Mesothelial cell of epicardium (in vitro differentiated cells): Measurements from ENCODE around the gene OR4K13. TPM values are rescaled to one million over a fixed set of nuclear protein-coding genes. Genes with fewer than 3 reads are reported as not detected.

Source experiments
- DNase-seq, 2 experiments: peaks; one replicate each; pipeline ENCODE4 v3.0.0; 2021; ENCODE audit warnings: low spot score in 2 of 2; ENCODE audit not compliant: unreplicated experiment in 2 of 2
- H3K27ac Mint-ChIP-seq: 2 replicates; pipeline ENCODE4 v1.8.0; 2021; ENCODE audit warnings: mixed read lengths
- H3K27me3 Mint-ChIP-seq: 2 replicates; pipeline ENCODE4 v1.8.0; 2021; ENCODE audit warnings: low read depth, mixed read lengths
- H3K36me3 Mint-ChIP-seq: 2 replicates; pipeline ENCODE4 v1.8.0; 2021; ENCODE audit warnings: mixed read lengths
- H3K4me1 Mint-ChIP-seq: 2 replicates; pipeline ENCODE4 v1.8.0; 2021; ENCODE audit warnings: mixed read lengths
- H3K4me3 Mint-ChIP-seq: 2 replicates; pipeline ENCODE4 v1.8.0; 2021; ENCODE audit warnings: mild to moderate bottlenecking, moderate library complexity, mixed read lengths
- H3K9me3 Mint-ChIP-seq: 2 replicates; pipeline ENCODE4 v1.8.0; 2021; ENCODE audit warnings: mixed read lengths
- CTCF ChIP-seq: fragments of 200-600 bp; sonication (generic); IDR thresholded peaks from one replicate; pipeline ENCODE4 v1.5.0; 2021; ENCODE audit warnings: antibody characterized with exemption; ENCODE audit not compliant: unreplicated experiment
- total RNA-seq: library from RNA; stranded (reverse); gene quantifications from 3 replicates; pipeline ENCODE4 v1.2.1, GENCODE V29; 2021

The OR4K13 gene
- total RNA-seq, 1 donor from 2014 or later, result not detected

GRCh38 chr14:20019257-20019865 lies 16.5 kb downstream of the OR4K13 start, which contains the start of gene OR4K14:
Gene OR4K14 (minus strand): TSS chr14:20019307. CDS start chr14:20015193, 4,114 bp downstream.
- peaks cover 74% of the 10 kb centered on the region for H3K9me3 Mint-ChIP-seq

GRCh38 chr14:20008156-20008555 lies 27.7 kb downstream of the OR4K13 start:
- no peak overlapping the region for H3K27ac Mint-ChIP-seq
- H3K36me3 Mint-ChIP-seq, result peaks cover 2% of the 10 kb centered on the region
- TF ChIP-seq CTCF, result no peak
- H3K27me3 Mint-ChIP-seq, result no peaks in the 10 kb centered on the region
- no peaks in the 10 kb centered on the region for H3K4me1 Mint-ChIP-seq
- H3K9me3 Mint-ChIP-seq, result peaks cover 62% of the 10 kb centered on the region
- H3K4me3 Mint-ChIP-seq, result no peak overlapping the region
- no peak for DNase-seq

More at GRCh38 chr14:20019257-20019865, 16.5 kb downstream of the OR4K13 start, which contains the start of gene OR4K14:
- Mint-ChIP-seq H3K4me3 (no peak within 1 kb of the TSS), H3K27me3 (no peaks in the 10 kb centered on the region), H3K36me3 (no peaks in the 10 kb centered on the region), H3K27ac (no peak within 1 kb of the TSS), H3K4me1 (no peaks in the 10 kb centered on the region)
- TF ChIP-seq CTCF, result no peak
- no peak for DNase-seq

DNA sequence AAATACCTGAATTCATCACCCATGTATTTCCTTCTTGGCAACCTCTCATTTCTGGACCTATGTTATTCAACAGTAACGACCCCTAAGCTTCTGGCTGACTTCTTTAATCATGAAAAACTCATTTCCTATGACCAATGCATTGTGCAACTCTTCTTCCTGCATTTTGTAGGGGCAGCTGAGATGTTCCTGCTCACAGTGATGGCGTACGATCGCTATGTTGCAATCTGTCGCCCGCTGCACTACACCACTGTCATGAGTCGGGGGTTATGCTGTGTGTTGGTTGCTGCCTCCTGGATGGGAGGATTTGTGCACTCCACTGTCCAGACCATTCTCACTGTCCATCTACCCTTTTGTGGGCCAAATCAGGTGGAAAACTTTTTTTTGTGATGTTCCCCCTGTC lies 33.5 kb downstream of the OR4K13 start:
- H3K4me3 Mint-ChIP-seq, result no peak overlapping the region
- peaks cover 60% of the 10 kb centered on the region for H3K9me3 Mint-ChIP-seq
- TF ChIP-seq CTCF, result no peak
- H3K27ac Mint-ChIP-seq, result no peak overlapping the region
- no peaks in the 10 kb centered on the region for H3K36me3 Mint-ChIP-seq
- H3K4me1 Mint-ChIP-seq, result no peaks in the 10 kb centered on the region
- DNase-seq, result no peak
- no peaks in the 10 kb centered on the region for H3K27me3 Mint-ChIP-seq

DNA sequence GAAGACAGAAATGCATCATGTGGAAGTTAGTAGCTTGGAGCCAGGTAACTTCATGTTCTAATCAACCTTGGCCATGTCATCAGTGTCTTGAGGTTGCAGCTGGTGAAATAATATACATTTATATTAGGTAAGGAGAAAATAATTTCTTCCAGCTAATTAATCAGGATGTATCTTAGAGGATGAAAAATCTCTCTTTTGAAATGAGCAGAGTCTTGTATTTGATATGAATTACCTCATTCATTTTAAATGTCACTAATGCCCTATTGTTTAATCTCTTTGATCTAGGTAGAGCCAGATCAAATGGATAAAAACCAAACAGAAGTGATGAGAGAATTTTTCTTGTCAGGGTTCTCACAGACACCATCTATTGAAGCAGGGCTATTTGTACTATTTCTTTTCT lies 34.0 kb downstream of the OR4K13 start, which contains the start of gene OR4Q2:
Gene OR4Q2 (plus strand): TSS at position 301 of the 400 bp plus-strand sequence.
- peaks cover 60% of the 10 kb centered on the region for H3K9me3 Mint-ChIP-seq
- no peak for DNase-seq
- H3K36me3 Mint-ChIP-seq, result no peaks in the 10 kb centered on the region
- no peaks in the 10 kb centered on the region for H3K27me3 Mint-ChIP-seq
- TF ChIP-seq CTCF, result no peak
- no peak within 1 kb of the TSS for H3K4me3 Mint-ChIP-seq
- H3K27ac Mint-ChIP-seq, result no peak within 1 kb of the TSS
- H3K4me1 Mint-ChIP-seq, result no peaks in the 10 kb centered on the region

GRCh38 chr14:19993438-19993837 lies 42.4 kb downstream of the OR4K13 start:
- Mint-ChIP-seq H3K36me3 (peaks cover 4% of the 10 kb centered on the region), H3K27ac (no peak overlapping the region), H3K9me3 (peaks cover 78% of the 10 kb centered on the region), H3K4me3 (no peak overlapping the region), H3K4me1 (no peaks in the 10 kb centered on the region), H3K27me3 (no peaks in the 10 kb centered on the region)
- DNase-seq, result no peak
- no peak for TF ChIP-seq CTCF

Other genes starting within 250 kb of the OR4K13 start
- gene OR4N2, start 232.3 kb downstream of the OR4K13 start, total RNA-seq, result not detected in 3 replicates
- gene OR4K2, start 160.9 kb downstream of the OR4K13 start, total RNA-seq, result not detected in 3 replicates
- gene OR4K5, start 115.4 kb downstream of the OR4K13 start, total RNA-seq, result not detected in 3 replicates
- not detected in 3 replicates for gene OR4K1, start 105.1 kb downstream of the OR4K13 start, total RNA-seq
- gene OR4K15, start 60.4 kb downstream of the OR4K13 start, total RNA-seq, result not detected in 3 replicates
- not detected in 3 replicates for gene OR4Q2, start 33.9 kb downstream of the OR4K13 start, total RNA-seq
- gene OR4K14, start 16.7 kb downstream of the OR4K13 start, total RNA-seq, result not detected in 3 replicates
- not detected in 3 replicates for gene OR4L1, start 24.0 kb upstream of the OR4K13 start, total RNA-seq
- gene OR4K17, start 74.7 kb upstream of the OR4K13 start, total RNA-seq, result not detected in 3 replicates
- gene OR4N5, start 102.8 kb upstream of the OR4K13 start, total RNA-seq, result not detected in 3 replicates
- not detected in 3 replicates for gene OR11G2, start 154.9 kb upstream of the OR4K13 start, total RNA-seq
- gene OR11H6, start 187.7 kb upstream of the OR4K13 start, total RNA-seq, result not detected in 3 replicates
- gene OR11H7, start 192.9 kb upstream of the OR4K13 start, total RNA-seq, result not detected in 3 replicates
- not detected in 3 replicates for gene OR11H4, start 203.2 kb upstream of the OR4K13 start, total RNA-seq